AG09319 (cell line): Measurements from ENCODE around the gene TRIM54.
"Not testable (repeated sequence)": the region's sequence is repeated elsewhere in the genome, so short reads cannot be mapped to it uniquely, and the experiment has no call there.

Experiments
- DNase-seq: peaks from one replicate; pipeline ENCODE4 v3.0.0-alpha.2; 2010; ENCODE audit warnings: low read depth; ENCODE audit errors: extremely low read depth
- TF ChIP-seq, protein P1 (sequence below): IDR thresholded peaks from 2 replicates; pipeline ENCODE4 v1.5.1; 2011; ENCODE audit warnings: low read depth, mild to moderate bottlenecking, inconsistent platforms, low read length, moderate library complexity

The TRIM54 gene

GRCh38 chr2:27264253-27264752 is 17.9 kb upstream of the TRIM54 start:
- TF ChIP-seq, protein P1, sequence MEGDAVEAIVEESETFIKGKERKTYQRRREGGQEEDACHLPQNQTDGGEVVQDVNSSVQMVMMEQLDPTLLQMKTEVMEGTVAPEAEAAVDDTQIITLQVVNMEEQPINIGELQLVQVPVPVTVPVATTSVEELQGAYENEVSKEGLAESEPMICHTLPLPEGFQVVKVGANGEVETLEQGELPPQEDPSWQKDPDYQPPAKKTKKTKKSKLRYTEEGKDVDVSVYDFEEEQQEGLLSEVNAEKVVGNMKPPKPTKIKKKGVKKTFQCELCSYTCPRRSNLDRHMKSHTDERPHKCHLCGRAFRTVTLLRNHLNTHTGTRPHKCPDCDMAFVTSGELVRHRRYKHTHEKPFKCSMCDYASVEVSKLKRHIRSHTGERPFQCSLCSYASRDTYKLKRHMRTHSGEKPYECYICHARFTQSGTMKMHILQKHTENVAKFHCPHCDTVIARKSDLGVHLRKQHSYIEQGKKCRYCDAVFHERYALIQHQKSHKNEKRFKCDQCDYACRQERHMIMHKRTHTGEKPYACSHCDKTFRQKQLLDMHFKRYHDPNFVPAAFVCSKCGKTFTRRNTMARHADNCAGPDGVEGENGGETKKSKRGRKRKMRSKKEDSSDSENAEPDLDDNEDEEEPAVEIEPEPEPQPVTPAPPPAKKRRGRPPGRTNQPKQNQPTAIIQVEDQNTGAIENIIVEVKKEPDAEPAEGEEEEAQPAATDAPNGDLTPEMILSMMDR, result no peak
- DNase-seq, result no peak

GRCh38 chr2:27264753-27265535 is 17.3 kb upstream of the TRIM54 start:
- DNase-seq, result no peak
- TF ChIP-seq, protein P1, result peak; percentile 45

DNA sequence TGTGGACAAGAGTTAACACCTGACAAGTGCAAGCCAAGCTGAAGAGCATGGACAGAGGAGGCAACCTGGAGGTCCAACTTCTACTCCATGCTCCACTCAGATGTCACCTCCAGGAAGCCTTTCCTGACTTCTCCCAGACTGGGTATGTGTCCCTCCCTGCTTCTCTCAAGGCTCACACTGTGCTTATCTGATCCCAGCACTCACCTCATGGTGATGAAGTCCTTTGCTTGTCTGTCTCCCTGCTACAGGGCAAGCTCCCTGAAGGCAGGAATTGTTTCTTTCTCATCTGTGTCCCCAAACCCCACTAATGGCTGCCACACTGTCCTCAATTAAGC is 16.7 kb upstream of the TRIM54 start:
- no peak for DNase-seq
- TF ChIP-seq, protein P1, result no peak

GRCh38 chr2:27268296-27268695 is 13.9 kb upstream of the TRIM54 start:
- DNase-seq, result not testable (repeated sequence)

DNA sequence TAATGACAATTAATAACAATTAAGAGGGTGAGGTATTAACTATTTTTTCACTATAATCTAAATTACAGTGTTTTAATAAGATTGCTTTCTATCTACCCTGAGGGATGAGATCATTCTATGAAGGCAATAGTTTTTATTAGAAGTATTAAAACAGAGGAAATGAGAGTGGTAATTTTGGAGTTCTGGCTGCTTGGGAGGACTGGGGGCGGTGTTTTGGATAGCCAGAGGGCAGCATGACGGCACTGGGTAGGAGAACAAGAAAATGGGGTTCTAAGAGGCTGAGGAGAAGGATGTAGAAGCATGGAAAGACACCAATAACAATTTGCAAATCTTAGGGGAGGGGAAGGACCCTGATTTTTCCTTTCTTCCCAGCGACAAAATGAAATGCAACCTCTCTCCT is 12.1 kb upstream of the TRIM54 start:
- TF ChIP-seq, protein P1, result no peak
- no peak for DNase-seq

DNA sequence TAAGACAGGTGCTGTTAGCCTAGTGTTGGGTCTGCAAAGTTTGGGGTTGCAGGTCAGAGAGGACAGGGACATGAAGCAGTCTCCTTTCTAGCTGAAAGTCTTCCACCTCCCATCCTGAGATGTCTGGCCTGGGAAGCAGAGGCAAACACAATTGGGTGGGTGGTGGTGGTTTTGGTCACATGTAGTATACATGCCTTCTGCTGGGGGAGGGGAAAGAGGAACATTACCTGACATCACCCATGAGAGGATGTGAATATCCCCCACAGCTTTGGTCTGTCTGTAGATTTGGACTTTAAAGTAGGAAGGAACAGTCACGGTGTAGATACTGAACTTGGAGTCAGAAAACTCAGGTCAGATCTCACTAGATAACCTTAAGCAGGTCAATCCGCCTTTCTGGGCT is 11.6 kb upstream of the TRIM54 start:
- DNase-seq, result no peak

DNA sequence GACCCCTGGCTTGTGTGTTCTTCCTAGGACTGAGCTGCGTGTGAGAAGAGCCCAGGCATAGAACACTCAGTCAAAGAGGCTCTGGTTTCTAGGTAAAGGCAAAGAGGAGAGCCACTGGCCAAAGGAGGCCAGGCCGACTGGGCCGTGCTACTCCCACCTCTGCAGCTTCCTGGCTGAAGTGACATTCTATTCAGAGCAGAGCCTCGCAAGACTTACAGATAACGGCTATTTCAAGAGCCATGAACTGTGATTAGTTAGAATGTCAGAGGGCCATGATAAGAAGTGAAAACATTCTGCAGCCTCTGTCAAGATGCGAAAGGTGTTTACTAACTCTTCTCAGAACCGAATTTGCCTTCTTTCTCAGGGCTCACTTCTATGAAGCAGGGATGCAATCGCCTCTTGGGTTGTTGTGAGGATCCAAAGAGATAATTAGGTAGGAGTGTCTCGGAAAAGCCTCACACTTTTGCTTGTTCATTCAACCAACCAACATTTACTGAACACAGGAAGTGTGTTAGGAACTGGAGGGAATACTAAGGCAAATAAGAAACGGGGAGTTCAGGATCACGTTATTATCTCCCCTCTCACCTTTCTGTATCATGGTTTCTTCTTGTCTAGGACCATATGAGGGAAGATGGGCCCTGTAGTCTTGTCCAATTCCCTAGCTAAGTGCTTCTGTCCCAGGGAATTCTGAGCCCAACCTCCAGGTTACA is 10.4 kb upstream of the TRIM54 start:
- TF ChIP-seq, protein P1, result no peak
- DNase-seq, result no peak

More for the DNA sequence above, 11.6 kb upstream of the TRIM54 start:
- TF ChIP-seq, protein P1, result no peak

DNA sequence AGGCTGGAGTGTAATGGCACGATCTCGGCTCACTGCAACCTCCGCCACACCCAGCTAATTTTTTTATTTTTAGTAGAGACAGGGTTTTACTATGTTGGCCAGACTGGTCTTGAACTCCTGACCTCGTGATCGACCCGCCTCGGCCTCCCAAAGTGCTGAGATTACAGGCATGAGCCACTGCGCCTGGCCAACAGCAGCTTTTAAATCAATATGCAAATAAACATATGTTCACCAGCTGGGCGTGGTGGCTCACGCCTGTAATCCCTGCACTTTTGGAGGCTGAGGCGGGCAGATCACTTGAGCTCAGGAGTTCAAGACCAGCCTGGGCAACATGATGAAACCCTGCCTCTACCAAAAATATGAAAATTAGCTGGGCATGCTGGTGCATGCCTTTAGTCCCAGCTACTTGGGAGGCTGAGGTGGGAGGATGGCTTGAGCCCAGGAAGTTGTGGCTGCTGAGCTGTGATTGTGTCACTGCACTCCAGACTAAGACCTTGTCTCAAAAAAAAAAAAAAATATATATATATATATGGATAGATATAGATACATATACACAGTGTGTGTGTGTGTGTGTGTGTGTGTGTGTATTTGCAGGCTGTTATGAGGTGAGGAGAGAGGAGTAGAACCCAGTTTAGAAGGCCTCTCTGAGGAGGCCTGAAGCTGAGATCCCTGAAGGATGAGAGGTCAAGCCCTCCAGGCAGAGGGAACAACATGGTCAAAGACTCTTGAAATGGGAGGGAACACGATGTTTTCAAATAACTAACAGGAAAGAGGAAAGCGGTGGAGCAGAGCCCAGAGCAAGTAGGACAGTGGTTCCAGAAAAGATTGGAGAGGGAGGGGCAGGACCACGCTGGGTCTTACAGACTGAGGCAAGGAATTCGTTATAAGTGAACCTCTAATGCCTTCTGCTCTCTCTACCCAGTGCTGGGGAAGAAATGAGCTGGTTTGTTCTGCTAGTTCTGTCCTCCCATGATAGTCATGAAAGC is 9.4 kb upstream of the TRIM54 start:
- not testable (repeated sequence) for DNase-seq
